GM23338 (cell line): ENCODE results near the gene RABGAP1L. TPM values are rescaled to one million over a fixed set of nuclear protein-coding genes. Genes with fewer than 3 reads are reported as not detected.

Experiments
- ATAC-seq: fragments of 200-7000 bp; cut with Tn5 transposase; 3 replicates; pipeline ENCODE4 v1.9.1; 2020
- DNase-seq: peaks from one replicate; pipeline ENCODE4 v3.0.0-alpha.2; 2015; ENCODE audit warnings: low spot score
- H2AFZ ChIP-seq: fragments of 200-600 bp; sonication (generic); 2 replicates; pipeline ENCODE4 v1.8.0; 2016; ENCODE audit warnings: antibody characterized with exemption, mild to moderate bottlenecking, moderate library complexity
- H3F3A ChIP-seq: fragments of 200-600 bp; sonication (generic); replicated peaks from 2 replicates; pipeline ENCODE4 v1.8.0; 2017; ENCODE audit warnings: antibody characterized with exemption, mixed run types, low read depth
- H3K27ac ChIP-seq: fragments of 200-600 bp; sonication (generic); 2 replicates; pipeline ENCODE4 v1.6.1; 2016; ENCODE audit warnings: low read depth
- H3K27me3 ChIP-seq: fragments of 200-600 bp; sonication (generic); 2 replicates; pipeline ENCODE4 v1.8.0; 2016; ENCODE audit warnings: mild to moderate bottlenecking, mixed run types, moderate library complexity; ENCODE audit not compliant: insufficient read depth
- H3K36me3 ChIP-seq: fragments of 200-600 bp; sonication (generic); 2 replicates; pipeline ENCODE4 v1.8.0; 2016; ENCODE audit warnings: mild to moderate bottlenecking; ENCODE audit not compliant: insufficient read depth
- H3K4me1 ChIP-seq: fragments of 200-600 bp; sonication (generic); 2 replicates; pipeline ENCODE4 v1.8.0; 2016; ENCODE audit warnings: mild to moderate bottlenecking, moderate library complexity; ENCODE audit not compliant: insufficient read depth
- H3K4me2 ChIP-seq: fragments of 200-600 bp; sonication (generic); 2 replicates; pipeline ENCODE4 v1.7.1; 2017; ENCODE audit warnings: mixed run types
- H3K4me3 ChIP-seq: fragments of 200-600 bp; sonication (generic); 2 replicates; pipeline ENCODE4 v1.6.1; 2016; ENCODE audit warnings: mixed run types
- H3K79me2 ChIP-seq: fragments of 200-600 bp; sonication (generic); replicated peaks from 2 replicates; pipeline ENCODE4 v1.8.0; 2017; ENCODE audit warnings: mild to moderate bottlenecking; ENCODE audit not compliant: insufficient read depth
- H3K9me2 ChIP-seq: fragments of 200-600 bp; sonication (generic); 2 replicates; pipeline ENCODE4 v1.8.0; 2017; ENCODE audit not compliant: insufficient read depth
- H4K20me1 ChIP-seq: fragments of 200-600 bp; sonication (generic); replicated peaks from 2 replicates; pipeline ENCODE4 v1.8.0; 2017; ENCODE audit warnings: mild to moderate bottlenecking; ENCODE audit not compliant: insufficient read depth
- H3K27ac Mint-ChIP-seq: 2 replicates; pipeline ENCODE4 v1.8.0; 2020; ENCODE audit warnings: inconsistent platforms, mild to moderate bottlenecking, moderate library complexity, mixed read lengths
- H3K27me3 Mint-ChIP-seq: 3 replicates; pipeline ENCODE4 v1.8.0; 2022; ENCODE audit warnings: low read depth, mild to moderate bottlenecking, moderate library complexity, mixed read lengths, inconsistent platforms; ENCODE audit not compliant: insufficient read depth, poor library complexity
- H3K36me3 Mint-ChIP-seq: 3 replicates; pipeline ENCODE4 v1.8.0; 2021; ENCODE audit warnings: low read depth, mild to moderate bottlenecking, inconsistent platforms, moderate library complexity, mixed read lengths
- H3K4me1 Mint-ChIP-seq: 3 replicates; pipeline ENCODE4 v1.8.0; 2020; ENCODE audit warnings: mild to moderate bottlenecking, inconsistent platforms, mixed read lengths
- H3K4me3 Mint-ChIP-seq: 3 replicates; pipeline ENCODE4 v1.8.0; 2021; ENCODE audit warnings: moderate library complexity, mild to moderate bottlenecking, inconsistent platforms, mixed read lengths
- H3K9me3 Mint-ChIP-seq: 3 replicates; pipeline ENCODE4 v1.8.0; 2020; ENCODE audit warnings: moderate library complexity, mild to moderate bottlenecking, inconsistent platforms, mixed read lengths
- CREB1 ChIP-seq: fragments of 250-450 bp; sonication (Bioruptor Pico); IDR thresholded peaks from 2 replicates; pipeline ENCODE4 v1.5.0; 2020; ENCODE audit warnings: low read depth, mild to moderate bottlenecking, moderate library complexity
- EZH2 ChIP-seq: fragments of 200-600 bp; sonication (generic); IDR thresholded peaks from one replicate; pipeline ENCODE4 v1.8.0; 2017; ENCODE audit warnings: antibody characterized with exemption, mild to moderate bottlenecking, low read depth; ENCODE audit not compliant: unreplicated experiment
- EZH2phosphoT487 ChIP-seq: fragments of 200-600 bp; sonication (generic); IDR thresholded peaks from one replicate; pipeline ENCODE4 v1.8.1; 2018; ENCODE audit warnings: antibody characterized with exemption; ENCODE audit not compliant: unreplicated experiment
- JUNB ChIP-seq: IDR thresholded peaks from one replicate; pipeline ENCODE4 v1.6.1; 2016; ENCODE audit warnings: antibody characterized with exemption; ENCODE audit not compliant: unreplicated experiment
- NANOG ChIP-seq: IDR thresholded peaks from 2 replicates; pipeline ENCODE4 v1.6.1; 2016; ENCODE audit warnings: antibody characterized with exemption, borderline replicate concordance
- POLR2AphosphoS5 ChIP-seq: IDR thresholded peaks from 2 replicates; pipeline ENCODE4 v1.6.1; 2016; ENCODE audit warnings: antibody characterized with exemption, low read depth
- STAT1 ChIP-seq: IDR thresholded peaks from one replicate; pipeline ENCODE4 v1.6.1; 2016; ENCODE audit warnings: antibody characterized with exemption; ENCODE audit not compliant: unreplicated experiment
- ZNF114 ChIP-seq: fragments of 250-450 bp; sonication (Bioruptor Pico); IDR thresholded peaks from 2 replicates; pipeline ENCODE4 v1.5.0; 2020; ENCODE audit warnings: mild to moderate bottlenecking, moderate library complexity
- ZNF331 ChIP-seq: fragments of 250-450 bp; sonication (Bioruptor Pico); IDR thresholded peaks from 2 replicates; pipeline ENCODE4 v1.5.0; 2020; ENCODE audit warnings: low read depth, mild to moderate bottlenecking, moderate library complexity
- polyA plus RNA-seq: library from polyadenylated mRNA; unstranded; fragments of >200 nt; fragmentation: Nextera tagmentation; extraction: Ambion mirVana; gene quantifications from 2 replicates; pipeline ENCODE4 v1.2.1, GENCODE V29; 2016
- total RNA-seq: library from RNA; depleted of rRNA; stranded (reverse); fragments of >200 nt; shearing (Covaris generic); gene quantifications from 2 replicates; pipeline ENCODE4 v1.2.3, GENCODE V29; 2014
- TF ChIP-seq, protein P1 (sequence below): fragments of 250-450 bp; sonication (Bioruptor Pico); IDR thresholded peaks from 2 replicates; pipeline ENCODE4 v1.5.0; 2020; ENCODE audit warnings: mild to moderate bottlenecking, moderate library complexity
- TF ChIP-seq, protein P2 (sequence below), 2 experiments: fragments of 200-600 bp in 1 of 2; sonication (generic) in 1 of 2; conservative IDR thresholded peaks; 2 replicates each; pipeline versions ENCODE4 v1.5.1 to v1.6.1; 2016 to 2017; ENCODE audit warnings: antibody characterized with exemption in 2 of 2, low read depth in 2 of 2, mild to moderate bottlenecking in 2 of 2, moderate library complexity in 1 of 2
- TF ChIP-seq, protein P3 (sequence below): IDR thresholded peaks from one replicate; pipeline ENCODE4 v1.6.1; 2018; ENCODE audit warnings: antibody characterized with exemption; ENCODE audit not compliant: unreplicated experiment
- TF ChIP-seq, protein P4 (sequence below): IDR thresholded peaks from 2 replicates; pipeline ENCODE4 v1.6.1; 2016; ENCODE audit warnings: antibody characterized with exemption

The RABGAP1L gene
- total and polyA plus RNA-seq, 2 experiments from 2014 or later: 83.2 to 136 TPM

DNA sequence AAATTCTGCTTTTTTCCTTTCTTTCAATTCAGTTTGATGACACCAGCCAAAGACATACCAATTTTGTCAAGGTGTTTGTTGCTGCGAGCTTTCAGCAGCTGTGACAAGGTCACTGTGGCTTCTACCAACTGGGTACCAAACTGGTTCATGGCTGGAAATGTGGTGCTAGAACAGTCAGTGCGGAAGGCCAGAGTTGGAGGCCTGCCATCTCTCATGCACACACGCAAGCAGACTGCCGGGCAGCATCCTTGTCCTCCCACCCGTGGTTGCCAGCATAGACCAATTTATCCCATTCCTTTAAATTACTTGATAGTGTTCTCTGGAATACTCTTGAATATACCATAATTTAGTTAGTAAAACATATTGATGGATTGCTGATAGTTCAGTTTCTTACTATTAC, 208.6 kb downstream of the RABGAP1L start:
- H3K4me2 ChIP-seq: no peak overlapping the region
- no peaks in the 10 kb centered on the region for H3K27me3 ChIP-seq
- H3K36me3 Mint-ChIP-seq: no peaks in the 10 kb centered on the region
- no peaks in the 10 kb centered on the region for H3K9me3 Mint-ChIP-seq
- no peak overlapping the region for H3K4me3 ChIP-seq
- no peak for TF ChIP-seq STAT1
- TF ChIP-seq CREB1 (CRISPR knock-in tag): no peak
- TF ChIP-seq, protein P1, sequence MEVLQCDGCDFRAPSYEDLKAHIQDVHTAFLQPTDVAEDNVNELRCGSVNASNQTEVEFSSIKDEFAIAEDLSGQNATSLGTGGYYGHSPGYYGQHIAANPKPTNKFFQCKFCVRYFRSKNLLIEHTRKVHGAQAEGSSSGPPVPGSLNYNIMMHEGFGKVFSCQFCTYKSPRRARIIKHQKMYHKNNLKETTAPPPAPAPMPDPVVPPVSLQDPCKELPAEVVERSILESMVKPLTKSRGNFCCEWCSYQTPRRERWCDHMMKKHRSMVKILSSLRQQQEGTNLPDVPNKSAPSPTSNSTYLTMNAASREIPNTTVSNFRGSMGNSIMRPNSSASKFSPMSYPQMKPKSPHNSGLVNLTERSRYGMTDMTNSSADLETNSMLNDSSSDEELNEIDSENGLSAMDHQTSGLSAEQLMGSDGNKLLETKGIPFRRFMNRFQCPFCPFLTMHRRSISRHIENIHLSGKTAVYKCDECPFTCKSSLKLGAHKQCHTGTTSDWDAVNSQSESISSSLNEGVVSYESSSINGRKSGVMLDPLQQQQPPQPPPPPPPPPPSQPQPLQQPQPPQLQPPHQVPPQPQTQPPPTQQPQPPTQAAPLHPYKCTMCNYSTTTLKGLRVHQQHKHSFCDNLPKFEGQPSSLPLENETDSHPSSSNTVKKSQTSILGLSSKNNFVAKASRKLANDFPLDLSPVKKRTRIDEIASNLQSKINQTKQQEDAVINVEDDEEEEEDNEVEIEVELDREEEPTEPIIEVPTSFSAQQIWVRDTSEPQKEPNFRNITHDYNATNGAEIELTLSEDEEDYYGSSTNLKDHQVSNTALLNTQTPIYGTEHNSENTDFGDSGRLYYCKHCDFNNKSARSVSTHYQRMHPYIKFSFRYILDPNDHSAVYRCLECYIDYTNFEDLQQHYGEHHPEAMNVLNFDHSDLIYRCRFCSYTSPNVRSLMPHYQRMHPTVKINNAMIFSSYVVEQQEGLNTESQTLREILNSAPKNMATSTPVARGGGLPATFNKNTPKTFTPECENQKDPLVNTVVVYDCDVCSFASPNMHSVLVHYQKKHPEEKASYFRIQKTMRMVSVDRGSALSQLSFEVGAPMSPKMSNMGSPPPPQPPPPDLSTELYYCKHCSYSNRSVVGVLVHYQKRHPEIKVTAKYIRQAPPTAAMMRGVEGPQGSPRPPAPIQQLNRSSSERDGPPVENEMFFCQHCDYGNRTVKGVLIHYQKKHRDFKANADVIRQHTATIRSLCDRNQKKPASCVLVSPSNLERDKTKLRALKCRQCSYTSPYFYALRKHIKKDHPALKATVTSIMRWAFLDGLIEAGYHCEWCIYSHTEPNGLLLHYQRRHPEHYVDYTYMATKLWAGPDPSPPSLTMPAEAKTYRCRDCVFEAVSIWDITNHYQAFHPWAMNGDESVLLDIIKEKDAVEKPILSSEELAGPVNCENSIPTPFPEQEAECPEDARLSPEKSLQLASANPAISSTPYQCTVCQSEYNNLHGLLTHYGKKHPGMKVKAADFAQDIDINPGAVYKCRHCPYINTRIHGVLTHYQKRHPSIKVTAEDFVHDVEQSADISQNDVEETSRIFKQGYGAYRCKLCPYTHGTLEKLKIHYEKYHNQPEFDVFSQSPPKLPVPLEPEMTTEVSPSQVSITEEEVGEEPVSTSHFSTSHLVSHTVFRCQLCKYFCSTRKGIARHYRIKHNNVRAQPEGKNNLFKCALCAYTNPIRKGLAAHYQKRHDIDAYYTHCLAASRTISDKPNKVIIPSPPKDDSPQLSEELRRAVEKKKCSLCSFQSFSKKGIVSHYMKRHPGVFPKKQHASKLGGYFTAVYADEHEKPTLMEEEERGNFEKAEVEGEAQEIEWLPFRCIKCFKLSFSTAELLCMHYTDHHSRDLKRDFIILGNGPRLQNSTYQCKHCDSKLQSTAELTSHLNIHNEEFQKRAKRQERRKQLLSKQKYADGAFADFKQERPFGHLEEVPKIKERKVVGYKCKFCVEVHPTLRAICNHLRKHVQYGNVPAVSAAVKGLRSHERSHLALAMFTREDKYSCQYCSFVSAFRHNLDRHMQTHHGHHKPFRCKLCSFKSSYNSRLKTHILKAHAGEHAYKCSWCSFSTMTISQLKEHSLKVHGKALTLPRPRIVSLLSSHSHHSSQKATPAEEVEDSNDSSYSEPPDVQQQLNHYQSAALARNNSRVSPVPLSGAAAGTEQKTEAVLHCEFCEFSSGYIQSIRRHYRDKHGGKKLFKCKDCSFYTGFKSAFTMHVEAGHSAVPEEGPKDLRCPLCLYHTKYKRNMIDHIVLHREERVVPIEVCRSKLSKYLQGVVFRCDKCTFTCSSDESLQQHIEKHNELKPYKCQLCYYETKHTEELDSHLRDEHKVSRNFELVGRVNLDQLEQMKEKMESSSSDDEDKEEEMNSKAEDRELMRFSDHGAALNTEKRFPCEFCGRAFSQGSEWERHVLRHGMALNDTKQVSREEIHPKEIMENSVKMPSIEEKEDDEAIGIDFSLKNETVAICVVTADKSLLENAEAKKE (CRISPR knock-in tag): no peak
- TF ChIP-seq JUNB: no peak
- TF ChIP-seq ZNF114: no peak
- no peak for TF ChIP-seq POLR2AphosphoS5
- TF ChIP-seq, protein P2, sequence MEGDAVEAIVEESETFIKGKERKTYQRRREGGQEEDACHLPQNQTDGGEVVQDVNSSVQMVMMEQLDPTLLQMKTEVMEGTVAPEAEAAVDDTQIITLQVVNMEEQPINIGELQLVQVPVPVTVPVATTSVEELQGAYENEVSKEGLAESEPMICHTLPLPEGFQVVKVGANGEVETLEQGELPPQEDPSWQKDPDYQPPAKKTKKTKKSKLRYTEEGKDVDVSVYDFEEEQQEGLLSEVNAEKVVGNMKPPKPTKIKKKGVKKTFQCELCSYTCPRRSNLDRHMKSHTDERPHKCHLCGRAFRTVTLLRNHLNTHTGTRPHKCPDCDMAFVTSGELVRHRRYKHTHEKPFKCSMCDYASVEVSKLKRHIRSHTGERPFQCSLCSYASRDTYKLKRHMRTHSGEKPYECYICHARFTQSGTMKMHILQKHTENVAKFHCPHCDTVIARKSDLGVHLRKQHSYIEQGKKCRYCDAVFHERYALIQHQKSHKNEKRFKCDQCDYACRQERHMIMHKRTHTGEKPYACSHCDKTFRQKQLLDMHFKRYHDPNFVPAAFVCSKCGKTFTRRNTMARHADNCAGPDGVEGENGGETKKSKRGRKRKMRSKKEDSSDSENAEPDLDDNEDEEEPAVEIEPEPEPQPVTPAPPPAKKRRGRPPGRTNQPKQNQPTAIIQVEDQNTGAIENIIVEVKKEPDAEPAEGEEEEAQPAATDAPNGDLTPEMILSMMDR (conservative IDR thresholded peaks at IDR 0.05; ENCODE audit: low read depth in 2 of 2): no peak
- no peak for TF ChIP-seq EZH2phosphoT487
- TF ChIP-seq, protein P3, sequence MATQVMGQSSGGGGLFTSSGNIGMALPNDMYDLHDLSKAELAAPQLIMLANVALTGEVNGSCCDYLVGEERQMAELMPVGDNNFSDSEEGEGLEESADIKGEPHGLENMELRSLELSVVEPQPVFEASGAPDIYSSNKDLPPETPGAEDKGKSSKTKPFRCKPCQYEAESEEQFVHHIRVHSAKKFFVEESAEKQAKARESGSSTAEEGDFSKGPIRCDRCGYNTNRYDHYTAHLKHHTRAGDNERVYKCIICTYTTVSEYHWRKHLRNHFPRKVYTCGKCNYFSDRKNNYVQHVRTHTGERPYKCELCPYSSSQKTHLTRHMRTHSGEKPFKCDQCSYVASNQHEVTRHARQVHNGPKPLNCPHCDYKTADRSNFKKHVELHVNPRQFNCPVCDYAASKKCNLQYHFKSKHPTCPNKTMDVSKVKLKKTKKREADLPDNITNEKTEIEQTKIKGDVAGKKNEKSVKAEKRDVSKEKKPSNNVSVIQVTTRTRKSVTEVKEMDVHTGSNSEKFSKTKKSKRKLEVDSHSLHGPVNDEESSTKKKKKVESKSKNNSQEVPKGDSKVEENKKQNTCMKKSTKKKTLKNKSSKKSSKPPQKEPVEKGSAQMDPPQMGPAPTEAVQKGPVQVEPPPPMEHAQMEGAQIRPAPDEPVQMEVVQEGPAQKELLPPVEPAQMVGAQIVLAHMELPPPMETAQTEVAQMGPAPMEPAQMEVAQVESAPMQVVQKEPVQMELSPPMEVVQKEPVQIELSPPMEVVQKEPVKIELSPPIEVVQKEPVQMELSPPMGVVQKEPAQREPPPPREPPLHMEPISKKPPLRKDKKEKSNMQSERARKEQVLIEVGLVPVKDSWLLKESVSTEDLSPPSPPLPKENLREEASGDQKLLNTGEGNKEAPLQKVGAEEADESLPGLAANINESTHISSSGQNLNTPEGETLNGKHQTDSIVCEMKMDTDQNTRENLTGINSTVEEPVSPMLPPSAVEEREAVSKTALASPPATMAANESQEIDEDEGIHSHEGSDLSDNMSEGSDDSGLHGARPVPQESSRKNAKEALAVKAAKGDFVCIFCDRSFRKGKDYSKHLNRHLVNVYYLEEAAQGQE: no peak
- TF ChIP-seq NANOG: no peak
- TF ChIP-seq ZNF331: no peak
- TF ChIP-seq, protein P4, sequence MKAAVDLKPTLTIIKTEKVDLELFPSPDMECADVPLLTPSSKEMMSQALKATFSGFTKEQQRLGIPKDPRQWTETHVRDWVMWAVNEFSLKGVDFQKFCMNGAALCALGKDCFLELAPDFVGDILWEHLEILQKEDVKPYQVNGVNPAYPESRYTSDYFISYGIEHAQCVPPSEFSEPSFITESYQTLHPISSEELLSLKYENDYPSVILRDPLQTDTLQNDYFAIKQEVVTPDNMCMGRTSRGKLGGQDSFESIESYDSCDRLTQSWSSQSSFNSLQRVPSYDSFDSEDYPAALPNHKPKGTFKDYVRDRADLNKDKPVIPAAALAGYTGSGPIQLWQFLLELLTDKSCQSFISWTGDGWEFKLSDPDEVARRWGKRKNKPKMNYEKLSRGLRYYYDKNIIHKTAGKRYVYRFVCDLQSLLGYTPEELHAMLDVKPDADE: no peak
- no peak for TF ChIP-seq EZH2
- no peaks in the 10 kb centered on the region for H4K20me1 ChIP-seq
- ATAC-seq (no peak), DNase-seq (no peak)
- no peaks in the 10 kb centered on the region for H3K79me2 ChIP-seq
- H3K27ac Mint-ChIP-seq: no peak overlapping the region
- H3F3A ChIP-seq: no peaks in the 10 kb centered on the region
- no peak overlapping the region for H3K4me3 Mint-ChIP-seq
- no peak overlapping the region for H3K27ac ChIP-seq
- no peaks in the 10 kb centered on the region; the same call in 1 of the 2 replicates for H3K9me2 ChIP-seq
- peaks cover 5% of the 10 kb centered on the region for H3K27me3 Mint-ChIP-seq
- H2AFZ ChIP-seq: no peak overlapping the region
- peaks cover 13% of the 10 kb centered on the region for H3K4me1 ChIP-seq
- no peaks in the 10 kb centered on the region for H3K36me3 ChIP-seq
- peaks cover 10% of the 10 kb centered on the region for H3K4me1 Mint-ChIP-seq
